ENCODE data around the gene HMCES.
"Not testable (repeated sequence)": the region's sequence is repeated elsewhere in the genome, so short reads cannot be mapped to it uniquely, and the experiment has no call there.

The HMCES gene

GRCh38 chr3:129259612-129260477 lies 18.8 kb upstream of the HMCES start:
- DNase-seq = no peak

- DNase-seq = no peak
Measured at GRCh38 chr3:129260606-129261005, 18.1 kb upstream of the HMCES start.

- no peak for DNase-seq
Measured at GRCh38 chr3:129261894-129262293, 16.8 kb upstream of the HMCES start.

GRCh38 chr3:129263161-129263910 lies 15.3 kb upstream of the HMCES start:
- DNase-seq = no peak

- not testable (repeated sequence) for DNase-seq
Measured at GRCh38 chr3:129264994-129265393, 13.7 kb upstream of the HMCES start.

GRCh38 chr3:129266651-129267050 lies 12.0 kb upstream of the HMCES start:
- no peak for DNase-seq

GRCh38 chr3:129268396-129268795 lies 10.3 kb upstream of the HMCES start:
- no peak for DNase-seq

GRCh38 chr3:129271674-129272073 lies 7.0 kb upstream of the HMCES start:
- no peak for DNase-seq

- no peak for DNase-seq
Measured at GRCh38 chr3:129276385-129276784, 2.3 kb upstream of the HMCES start.

- DNase-seq = no peak
Measured at GRCh38 chr3:129277829-129278271, 820 bp upstream of the HMCES start.

GRCh38 chr3:129278966-129279906 lies 566 bp downstream of the HMCES start:
- no peak for DNase-seq

- DNase-seq = no peak
Measured at GRCh38 chr3:129280183-129280582, 1.5 kb downstream of the HMCES start.

GRCh38 chr3:129281726-129282125 lies 3.1 kb downstream of the HMCES start:
- DNase-seq = no peak

GRCh38 chr3:129282727-129283327 lies 4.2 kb downstream of the HMCES start:
- DNase-seq = no peak

- no peak for DNase-seq
Measured at GRCh38 chr3:129286081-129286480, 7.4 kb downstream of the HMCES start.

- no peak for DNase-seq
Measured at GRCh38 chr3:129288446-129288845, 9.8 kb downstream of the HMCES start.

- no peak for DNase-seq
Measured at GRCh38 chr3:129289201-129289921, 10.7 kb downstream of the HMCES start.

- DNase-seq = no peak
Measured at GRCh38 chr3:129291236-129291886, 12.7 kb downstream of the HMCES start.

GRCh38 chr3:129295286-129295685 lies 16.6 kb downstream of the HMCES start:
- DNase-seq = no peak

GRCh38 chr3:129304146-129304961 lies 25.7 kb downstream of the HMCES start:
- DNase-seq = no peak

GRCh38 chr3:129304962-129305222 lies 26.2 kb downstream of the HMCES start:
- no peak for DNase-seq
